Prostate gland (tissue), 2 donors: ENCODE data around the gene DSCAM.

Source experiments
- CTCF ChIP-seq, 4 experiments: fragments of 200-600 bp in 2 of 4; fragments of 450-650 bp in 2 of 4; sonication (generic) in 2 of 4; IDR thresholded peaks; 1 replicate in 3 of 4; 2 replicates in 1 of 4; pipeline ENCODE4 v1.5.1; 2016 to 2019; ENCODE audit warnings: antibody characterized with exemption in 4 of 4, mild to moderate bottlenecking in 2 of 4, moderate library complexity in 2 of 4
- POLR2A ChIP-seq: fragments of 450-650 bp; IDR thresholded peaks from one replicate; pipeline ENCODE4 v1.6.1; 2016; ENCODE audit warnings: antibody characterized with exemption, mild to moderate bottlenecking
- POLR2AphosphoS5 ChIP-seq: sonication (generic); formaldehyde crosslinking; IDR thresholded peaks from one replicate; pipeline ENCODE4 v1.6.1; 2017; ENCODE audit warnings: antibody characterized with exemption

GRCh38 chr21:40185208-40185607 lies 661.8 kb downstream of the DSCAM start:
- TF ChIP-seq CTCF (IDR thresholded peaks at IDR 0.05) (no peak), POLR2A (no peak), POLR2AphosphoS5 (no peak)
